GM23338 (cell line): ENCODE results near the gene FES.

ENCODE experiments used
- ETS1 ChIP-seq: IDR thresholded peaks from 2 replicates; pipeline ENCODE4 v1.6.1; 2016; ENCODE audit warnings: antibody characterized with exemption
- EZH2phosphoT487 ChIP-seq: fragments of 200-600 bp; sonication (generic); IDR thresholded peaks from one replicate; pipeline ENCODE4 v1.8.1; 2018; ENCODE audit warnings: antibody characterized with exemption; ENCODE audit not compliant: unreplicated experiment
- TF ChIP-seq, protein P1 (sequence below), 2 experiments: fragments of 200-600 bp in 1 of 2; sonication (generic) in 1 of 2; conservative IDR thresholded peaks; 2 replicates each; pipeline versions ENCODE4 v1.5.1 to v1.6.1; 2016 to 2017; ENCODE audit warnings: antibody characterized with exemption in 2 of 2, low read depth in 2 of 2, mild to moderate bottlenecking in 2 of 2, moderate library complexity in 1 of 2

GRCh38 chr15:90840157-90840855, 44.0 kb upstream of the FES start:
- TF ChIP-seq, protein P1, sequence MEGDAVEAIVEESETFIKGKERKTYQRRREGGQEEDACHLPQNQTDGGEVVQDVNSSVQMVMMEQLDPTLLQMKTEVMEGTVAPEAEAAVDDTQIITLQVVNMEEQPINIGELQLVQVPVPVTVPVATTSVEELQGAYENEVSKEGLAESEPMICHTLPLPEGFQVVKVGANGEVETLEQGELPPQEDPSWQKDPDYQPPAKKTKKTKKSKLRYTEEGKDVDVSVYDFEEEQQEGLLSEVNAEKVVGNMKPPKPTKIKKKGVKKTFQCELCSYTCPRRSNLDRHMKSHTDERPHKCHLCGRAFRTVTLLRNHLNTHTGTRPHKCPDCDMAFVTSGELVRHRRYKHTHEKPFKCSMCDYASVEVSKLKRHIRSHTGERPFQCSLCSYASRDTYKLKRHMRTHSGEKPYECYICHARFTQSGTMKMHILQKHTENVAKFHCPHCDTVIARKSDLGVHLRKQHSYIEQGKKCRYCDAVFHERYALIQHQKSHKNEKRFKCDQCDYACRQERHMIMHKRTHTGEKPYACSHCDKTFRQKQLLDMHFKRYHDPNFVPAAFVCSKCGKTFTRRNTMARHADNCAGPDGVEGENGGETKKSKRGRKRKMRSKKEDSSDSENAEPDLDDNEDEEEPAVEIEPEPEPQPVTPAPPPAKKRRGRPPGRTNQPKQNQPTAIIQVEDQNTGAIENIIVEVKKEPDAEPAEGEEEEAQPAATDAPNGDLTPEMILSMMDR (conservative IDR thresholded peaks at IDR 0.05; ENCODE audit: low read depth in 2 of 2) = no peak
- no peak for TF ChIP-seq EZH2phosphoT487
- no peak for TF ChIP-seq ETS1
